Stimulated activated CD4-positive, alpha-beta T cell treated with anti-CD3 and anti-CD28 coated beads, Interleukin-2, amount 100 ng/mL, for 4 hours (primary cell): ENCODE data around the gene GRAMD1A.
"Not testable (repeated sequence)": the region's sequence is repeated elsewhere in the genome, so short reads cannot be mapped to it uniquely, and the experiment has no call there.

Experiments used
- DNase-seq: peaks from one replicate; pipeline ENCODE4 v3.0.0-alpha.2; 2020; ENCODE audit warnings: low read depth

GRAMD1A gene

DNA sequence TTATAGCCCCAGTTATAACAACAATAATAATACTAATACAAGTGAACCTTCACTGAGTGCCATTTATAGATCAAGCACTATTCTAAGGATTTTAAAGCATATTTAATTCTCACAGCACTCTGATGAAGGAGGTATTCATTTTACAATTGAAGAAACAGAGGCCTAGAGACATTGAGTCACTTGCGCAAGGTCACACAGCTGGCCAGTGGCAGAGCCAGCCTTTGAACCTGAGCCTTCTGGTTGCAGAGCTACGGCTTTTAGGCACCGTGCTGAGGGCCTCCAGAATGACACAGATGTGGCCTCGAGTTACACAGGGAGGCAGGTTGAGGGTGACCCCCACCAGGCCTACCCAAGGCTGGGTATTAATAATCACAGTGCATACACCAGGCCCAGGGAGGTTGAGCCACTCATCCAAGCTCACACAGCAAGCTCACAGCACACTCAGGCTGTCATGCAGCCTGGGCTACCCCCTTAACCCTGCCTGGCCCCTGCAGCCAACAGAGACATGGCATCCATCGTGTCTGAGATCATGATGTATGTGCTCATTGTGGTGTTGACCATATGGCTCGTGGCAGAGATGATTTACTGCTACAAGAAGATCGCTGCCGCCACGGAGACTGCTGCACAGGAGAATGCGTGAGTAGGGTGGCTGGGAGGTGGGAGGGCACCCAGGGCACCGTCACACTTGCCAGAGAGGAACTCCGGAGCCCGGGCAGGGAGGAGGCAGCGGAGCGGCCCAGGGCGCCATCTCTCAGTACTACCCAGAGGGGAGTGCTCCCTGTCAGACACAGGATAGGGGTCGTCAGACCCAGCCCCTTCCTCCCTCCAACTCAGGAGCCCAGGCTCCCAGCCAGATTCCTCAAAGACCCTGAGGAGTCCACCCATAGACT, 38.7 kb downstream of the GRAMD1A start:
- no peak for DNase-seq

DNA sequence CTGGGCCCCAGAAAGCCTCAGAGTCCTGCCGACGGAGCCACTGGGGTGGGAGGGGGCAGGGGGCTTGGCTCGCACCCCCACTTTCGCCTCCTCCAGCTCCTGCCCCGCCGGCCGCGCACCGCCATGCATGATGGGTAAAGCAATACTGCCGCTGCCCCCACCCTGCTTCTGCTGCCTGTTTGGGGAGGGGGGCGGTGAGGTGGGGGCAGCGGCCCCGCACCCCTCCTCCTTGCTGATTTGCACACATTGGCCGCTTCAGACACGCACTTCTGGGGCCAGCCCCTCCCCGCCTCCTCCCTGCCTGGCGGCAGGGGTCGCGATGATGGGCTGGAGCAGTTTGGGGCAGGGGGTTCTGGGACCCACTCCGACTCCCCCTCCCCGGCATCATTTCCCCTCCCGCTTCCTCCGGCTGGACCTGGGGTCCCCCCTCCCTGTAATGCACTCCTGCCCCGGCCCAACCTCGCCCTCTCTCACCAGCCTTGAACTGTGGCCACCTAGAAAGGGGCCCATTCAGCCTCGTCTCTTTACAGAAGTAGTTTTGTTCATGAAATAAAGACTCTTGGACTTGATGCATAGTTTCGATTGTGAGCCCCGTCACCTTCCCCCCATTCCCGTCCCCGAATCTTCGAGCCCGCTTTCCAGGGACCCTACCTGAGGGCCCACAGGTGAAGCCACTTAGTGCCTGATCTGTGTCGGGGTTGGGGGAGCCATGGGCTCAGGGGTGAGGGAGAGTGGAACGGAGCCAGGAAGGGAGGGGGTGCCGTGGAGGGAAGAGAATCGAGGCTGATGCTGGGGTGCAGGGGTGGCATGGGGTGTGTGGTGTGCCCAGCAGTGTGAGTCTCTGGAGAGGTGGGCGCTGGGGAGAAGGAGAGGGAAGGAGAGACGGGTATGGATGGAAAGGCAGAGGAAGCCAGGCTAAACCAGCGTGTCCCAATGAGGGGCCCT, 40.0 kb downstream of the GRAMD1A start:
- DNase-seq = no peak

DNA sequence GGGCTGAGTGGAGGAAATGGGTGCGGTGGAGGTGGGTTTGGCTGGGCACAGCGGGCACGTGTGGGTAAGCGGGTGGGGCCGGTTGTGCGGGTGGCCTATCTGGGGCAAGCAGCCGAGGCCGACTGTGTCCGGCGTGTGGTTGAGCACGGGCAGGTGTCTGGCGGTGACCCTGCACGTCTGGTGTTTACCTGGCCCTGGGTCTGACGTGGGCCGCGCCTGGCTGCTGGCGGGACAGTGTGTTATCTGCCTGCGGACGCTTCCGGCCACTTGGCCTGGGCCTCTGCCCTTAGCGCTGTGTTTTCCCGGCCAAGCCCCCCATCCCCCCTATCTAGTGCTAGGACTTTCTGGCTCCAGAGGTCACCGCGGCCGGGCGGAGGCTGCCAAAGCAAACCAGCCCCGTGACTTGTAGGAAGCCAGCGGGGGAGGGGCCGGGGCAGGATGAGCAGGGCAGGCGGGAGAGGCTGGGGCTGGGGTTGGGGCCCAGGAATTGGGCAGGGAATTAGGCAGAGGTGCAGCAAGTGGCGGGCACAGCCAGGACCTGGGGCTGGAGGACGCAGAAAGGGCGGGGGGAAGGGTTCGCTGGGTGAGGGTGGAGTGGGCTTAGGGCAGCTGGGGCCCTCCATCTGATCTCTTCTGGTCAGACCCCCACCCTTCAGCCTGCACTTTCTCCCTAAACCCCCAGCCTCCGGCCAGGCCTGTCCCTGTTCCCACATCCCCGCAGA, 40.9 kb downstream of the GRAMD1A start:
- peak; percentile 16 for DNase-seq

DNA sequence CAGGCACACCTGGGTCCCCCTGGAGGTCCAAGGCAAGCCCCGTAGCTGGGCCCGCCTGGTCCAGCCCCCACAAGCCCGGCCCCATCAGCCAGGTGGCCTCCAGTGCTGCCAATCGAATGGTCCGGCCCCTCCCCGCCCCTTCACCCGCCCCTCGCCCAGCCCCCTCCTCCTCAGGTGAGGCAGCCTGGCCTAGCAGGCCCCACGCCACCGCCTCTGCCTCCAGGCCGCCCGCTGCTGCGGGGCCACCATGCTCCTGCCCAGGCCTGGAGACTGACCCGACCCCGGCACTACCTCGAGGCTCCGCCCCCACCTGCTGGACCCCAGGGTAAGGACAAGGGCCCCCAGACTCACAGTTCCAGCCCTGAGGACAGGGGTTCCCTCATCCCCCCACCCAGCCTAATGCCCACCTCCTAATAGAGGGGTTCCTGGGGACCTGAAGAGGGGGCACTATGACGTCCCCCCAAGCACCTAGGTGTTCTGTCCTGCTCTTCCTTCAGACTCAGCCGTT, 41.5 kb downstream of the GRAMD1A start, which contains the start of gene HPN:
Gene HPN, plus strand, starts transcription at position 174 of the 508 bp plus-strand sequence. CDS start 786 bp downstream, outside the sequence.
- DNase-seq = no peak

DNA sequence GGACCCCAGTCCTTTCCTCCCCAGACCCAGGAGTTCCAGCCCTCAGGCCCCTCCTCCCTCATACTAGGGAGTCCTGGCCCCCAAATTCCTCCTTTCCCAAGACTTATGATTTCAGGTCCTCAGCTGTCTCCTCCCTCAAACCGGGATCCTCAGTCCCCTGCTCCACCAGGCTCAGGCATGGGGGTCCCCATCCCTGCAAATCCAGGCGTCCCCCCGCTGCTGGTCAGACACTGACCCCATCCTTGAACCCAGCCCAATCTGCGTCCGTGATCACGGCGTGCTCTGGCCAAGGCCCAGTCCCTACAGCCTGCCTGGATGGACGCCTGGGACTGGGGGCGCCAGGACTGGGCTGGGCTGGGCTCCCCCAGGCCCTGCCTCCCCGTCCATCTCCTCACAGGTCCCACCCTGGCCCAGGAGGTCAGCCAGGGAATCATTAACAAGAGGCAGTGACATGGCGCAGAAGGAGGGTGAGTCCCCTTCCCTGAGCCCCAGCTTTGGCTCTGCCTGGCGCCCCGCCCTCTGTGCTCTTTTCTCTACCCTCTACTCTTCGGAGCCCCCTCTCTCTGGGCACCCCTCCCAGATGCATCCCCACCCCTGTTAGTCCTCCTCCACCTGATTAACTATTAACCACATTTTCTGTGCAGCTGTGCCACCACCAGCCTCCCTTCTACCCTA, 42.1 kb downstream of the GRAMD1A start:
- DNase-seq = no peak

DNA sequence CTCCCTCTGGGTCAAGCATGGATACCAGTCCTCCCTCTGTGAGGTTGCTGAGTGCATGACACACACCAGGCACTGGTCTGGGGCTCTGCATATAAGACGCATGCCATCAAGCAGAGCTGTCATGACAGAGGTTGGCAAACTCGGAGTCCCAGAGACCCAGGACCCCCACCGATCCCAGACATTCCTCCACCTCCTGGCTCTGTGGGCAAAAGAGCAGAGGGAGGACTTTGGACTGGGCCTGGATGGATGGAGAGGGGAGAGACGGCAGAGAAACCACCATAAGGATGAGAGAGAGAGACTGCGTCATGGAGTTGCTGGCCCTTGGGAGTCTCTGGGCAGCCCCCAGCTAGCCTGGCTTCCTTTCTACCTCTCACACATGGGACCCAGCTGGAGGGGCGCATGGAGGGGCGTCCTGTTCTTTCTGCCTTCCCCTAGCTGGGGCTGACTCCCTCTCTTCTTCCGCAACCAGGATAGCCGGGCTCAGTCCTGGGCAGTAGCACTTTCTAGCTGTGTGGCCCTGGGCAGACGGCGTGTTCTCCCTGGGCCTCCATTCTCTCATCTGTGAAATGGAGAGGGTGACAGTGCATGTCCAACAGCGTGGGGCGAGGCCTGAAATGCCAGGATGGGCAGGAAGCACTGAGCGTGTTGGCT, 43.0 kb downstream of the GRAMD1A start:
- DNase-seq = no peak

DNA sequence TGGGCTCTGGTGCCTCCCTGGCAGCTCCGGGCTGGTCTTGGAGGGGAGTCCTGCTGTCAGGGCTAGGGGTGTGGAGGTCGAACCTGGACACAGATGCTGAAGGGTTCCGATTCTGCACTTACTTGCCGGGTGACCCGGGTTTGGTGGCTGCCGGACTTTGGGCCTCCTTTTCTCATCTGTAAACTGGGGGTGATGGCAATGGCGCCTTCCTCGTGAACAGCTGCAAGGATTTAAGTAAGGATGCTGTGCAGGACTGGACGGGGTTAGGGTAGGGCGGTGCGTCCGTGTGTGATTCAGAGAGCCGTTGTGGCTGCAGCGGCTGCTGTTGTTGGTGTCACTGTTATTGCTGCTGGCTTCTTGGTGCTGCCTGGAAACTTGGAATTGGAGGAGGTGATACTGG, 43.8 kb downstream of the GRAMD1A start:
- no peak for DNase-seq

DNA sequence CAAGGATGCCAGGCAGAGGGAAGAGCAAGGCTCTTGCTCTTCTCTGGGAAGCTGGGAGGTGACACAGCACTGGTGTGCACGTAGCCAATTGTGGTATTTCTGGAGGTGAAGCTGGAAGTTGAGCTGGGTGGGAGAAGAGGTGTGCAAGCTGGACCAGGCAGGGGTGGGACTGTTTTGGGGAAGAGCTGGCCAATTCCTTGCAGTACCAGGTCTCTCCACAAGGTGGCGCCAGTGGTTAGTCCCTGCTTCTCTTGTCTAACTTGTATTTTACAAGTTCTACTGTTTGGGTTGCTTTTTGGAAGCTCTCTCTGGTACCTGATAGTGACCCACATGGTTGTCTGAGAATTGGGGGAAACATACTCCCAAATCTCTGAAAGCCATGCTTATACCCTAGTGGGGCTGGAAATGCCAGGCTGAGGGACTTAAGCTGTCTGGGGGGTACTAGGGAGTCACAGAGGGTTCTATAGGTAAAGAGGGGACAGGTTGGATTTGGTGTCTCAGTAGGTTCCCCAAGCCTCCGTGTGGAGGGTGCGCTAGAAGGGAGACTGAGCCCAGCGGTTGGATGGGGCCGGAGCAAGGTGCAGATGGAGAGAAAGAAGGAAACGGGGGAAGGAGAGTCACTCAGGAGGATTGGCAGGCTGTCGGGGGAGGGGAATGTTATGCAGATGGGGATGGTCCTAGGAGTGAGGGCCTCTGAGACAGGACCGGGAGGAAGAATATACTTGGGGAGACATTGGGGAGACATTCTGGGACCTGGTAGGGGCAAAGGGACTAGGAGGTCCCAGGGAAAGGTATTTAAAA, 44.4 kb downstream of the GRAMD1A start:
- DNase-seq = peak; percentile 28

DNA sequence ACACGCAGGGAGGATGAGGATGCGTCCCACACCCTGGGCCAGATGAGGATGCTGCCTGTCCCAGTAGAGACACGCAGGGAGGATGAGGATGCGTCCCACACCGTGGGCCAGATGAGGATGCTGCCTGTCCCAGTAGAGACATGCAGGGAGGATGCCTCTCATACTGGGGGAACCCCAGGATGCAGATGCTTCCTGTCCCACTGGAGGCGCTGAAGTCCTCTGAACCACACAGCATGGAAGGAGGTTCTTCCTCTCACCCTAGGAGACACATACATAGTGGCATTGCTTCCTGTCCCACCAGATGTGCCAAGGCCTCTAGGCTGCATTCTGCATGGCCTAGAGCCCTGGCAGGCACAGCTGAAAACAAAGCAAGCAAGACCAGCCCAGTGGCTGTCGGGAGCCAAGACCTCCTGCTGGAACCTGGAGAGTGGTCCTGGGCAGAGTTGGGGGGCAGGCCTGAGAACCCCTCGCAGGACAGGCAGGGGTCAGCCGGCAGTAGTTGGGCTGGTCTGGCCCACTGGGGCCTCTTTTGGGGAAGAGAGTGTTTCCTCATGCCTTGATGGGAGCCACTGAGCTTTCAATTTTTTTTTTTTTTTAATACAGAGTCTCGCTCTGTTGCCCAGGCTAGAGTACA, 45.7 kb downstream of the GRAMD1A start:
- no peak for DNase-seq

DNA sequence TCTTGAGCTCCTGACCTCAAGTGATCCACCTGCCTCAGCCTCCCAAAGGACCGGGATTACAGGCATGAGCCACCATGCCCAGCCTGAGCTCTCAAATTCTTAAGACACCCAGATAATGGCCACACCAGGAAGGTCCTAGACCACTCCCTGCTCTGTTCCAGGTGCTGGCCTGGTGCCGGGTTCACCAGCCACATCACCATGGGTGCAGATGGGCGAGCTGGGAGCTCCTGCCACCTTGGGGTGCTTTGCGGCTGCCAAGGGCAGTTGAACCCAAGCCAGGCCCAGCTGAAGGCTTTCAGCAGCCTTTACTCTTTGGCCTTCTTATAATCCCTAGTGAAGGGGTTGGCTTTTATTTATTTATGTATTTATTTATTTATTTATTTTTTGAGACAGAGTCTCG, 46.3 kb downstream of the GRAMD1A start:
- no peak for DNase-seq

DNA sequence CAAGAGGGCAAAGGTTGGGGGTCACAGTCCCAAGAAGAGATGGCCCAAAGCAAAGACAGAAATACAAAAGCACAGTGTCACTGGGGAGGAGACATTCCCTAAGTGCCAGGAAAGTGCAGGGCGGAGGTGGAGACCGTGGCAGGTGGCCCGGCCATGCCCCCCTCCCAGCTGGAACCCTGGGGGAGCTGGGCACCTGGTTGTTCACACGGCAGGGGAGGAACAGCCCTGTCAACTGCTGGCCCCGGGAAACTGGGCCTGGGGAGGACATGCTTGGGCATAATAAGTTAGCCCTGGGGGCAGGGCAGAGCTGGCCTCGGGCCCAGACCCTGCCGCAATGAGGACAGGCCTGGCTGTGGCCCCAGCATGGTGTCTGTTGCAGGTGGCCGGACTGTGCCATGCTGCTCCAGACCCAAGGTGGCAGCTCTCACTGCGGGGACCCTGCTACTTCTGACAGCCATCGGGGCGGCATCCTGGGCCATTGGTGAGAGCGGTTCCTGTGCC, 48.8 kb downstream of the GRAMD1A start:
- DNase-seq = no peak

DNA sequence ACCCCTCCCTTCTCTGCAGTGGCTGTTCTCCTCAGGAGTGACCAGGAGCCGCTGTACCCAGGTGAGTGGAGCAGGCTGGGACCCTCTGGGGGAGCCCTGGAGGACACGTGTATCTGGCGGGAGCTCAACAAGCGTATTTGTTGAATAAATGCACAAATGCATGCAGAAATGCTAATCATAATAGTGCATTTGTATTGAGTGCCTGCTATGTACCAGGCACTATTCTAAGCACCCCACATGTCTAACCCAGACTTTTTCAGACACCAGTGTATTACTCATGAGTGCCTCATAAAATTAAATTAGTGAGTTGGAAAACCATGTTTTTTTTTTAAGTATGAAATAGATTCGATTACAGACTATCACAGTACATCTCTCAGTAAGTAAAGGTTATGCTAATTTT, 49.3 kb downstream of the GRAMD1A start:
- DNase-seq = no peak

DNA sequence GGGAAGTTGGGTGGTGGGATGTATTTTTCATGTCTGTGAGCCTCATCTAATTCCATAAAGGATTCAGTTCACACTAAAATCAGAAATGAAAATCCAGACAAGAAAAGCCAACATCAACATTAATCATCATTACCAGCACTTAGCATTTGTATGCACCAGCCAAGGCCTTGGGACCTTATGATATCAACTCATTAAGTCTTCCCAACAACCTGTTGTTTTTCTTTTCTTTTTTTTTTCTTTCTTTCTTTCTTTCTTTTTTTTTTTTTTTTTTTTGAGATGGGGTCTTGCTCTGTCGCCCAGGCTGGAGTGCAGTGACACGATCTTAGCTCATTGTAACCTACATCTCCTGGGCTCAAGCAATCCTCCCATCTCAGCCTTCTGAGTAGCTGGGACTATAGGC, 50.5 kb downstream of the GRAMD1A start:
- DNase-seq = not testable (repeated sequence)

DNA sequence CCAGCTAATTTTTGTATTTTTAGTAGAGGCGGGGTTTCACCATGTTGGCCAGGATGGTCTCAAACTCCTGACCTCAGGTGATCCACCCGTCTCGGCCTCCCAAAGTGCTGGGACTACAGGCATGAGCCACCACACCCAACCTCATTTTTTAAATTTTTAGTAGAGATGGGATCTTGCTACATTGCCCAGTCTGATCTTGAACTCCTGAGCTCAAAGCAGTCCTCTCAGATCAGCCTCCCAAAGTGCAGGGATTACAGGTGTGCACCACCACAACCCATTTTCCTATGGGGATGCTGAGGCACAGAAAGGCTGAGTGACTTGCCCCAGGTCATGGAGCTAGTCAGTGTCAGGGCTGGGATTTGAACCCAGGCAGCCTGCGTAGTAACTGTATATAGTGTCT, 51.1 kb downstream of the GRAMD1A start:
- DNase-seq = not testable (repeated sequence)

DNA sequence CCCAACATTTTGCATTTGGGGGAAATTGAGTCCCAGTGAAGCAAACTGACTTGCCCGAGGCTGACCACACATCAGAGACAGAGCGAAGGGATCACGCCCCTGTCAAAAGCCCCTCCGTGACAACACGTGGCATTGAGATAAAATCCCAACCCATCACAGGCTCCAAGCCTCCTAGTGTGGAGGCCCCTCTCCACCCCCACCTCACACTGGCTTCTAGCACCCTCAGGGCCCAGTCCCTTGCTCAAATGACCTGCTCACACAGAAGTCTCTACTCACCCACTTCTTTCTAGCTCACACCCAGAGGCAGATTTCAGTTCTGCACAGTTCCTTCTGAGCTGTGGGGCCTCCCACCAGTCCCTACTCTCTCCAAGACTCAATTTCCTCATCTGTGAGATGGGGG, 51.7 kb downstream of the GRAMD1A start:
- no peak for DNase-seq

DNA sequence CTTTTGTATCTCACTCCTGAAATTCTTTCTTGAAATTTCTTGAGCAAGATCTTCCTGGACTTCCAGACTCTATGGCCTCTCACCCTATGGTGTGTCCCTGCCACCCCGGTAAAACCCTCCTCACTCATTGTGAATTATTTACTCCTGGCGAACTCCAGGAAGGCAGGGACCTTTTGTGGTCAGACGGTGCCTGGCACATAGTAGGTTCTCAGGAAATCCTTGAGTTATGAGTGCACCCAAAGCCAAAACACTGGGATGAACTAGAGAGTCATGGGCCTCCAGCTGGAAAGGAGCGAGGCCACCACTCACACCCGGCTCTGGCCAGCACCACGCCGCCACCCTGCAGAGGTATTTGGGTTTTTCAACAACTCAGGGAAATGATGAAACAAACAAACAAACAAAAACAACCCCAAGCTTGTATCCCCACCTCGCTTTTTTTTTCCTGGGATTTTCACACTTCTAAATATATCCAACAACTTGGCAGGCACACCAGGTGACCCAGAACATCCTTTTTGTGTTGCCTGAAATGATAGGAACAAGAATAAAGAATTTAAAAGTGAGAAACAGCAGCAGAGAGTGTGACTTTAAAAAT, 52.6 kb downstream of the GRAMD1A start:
- DNase-seq = no peak

DNA sequence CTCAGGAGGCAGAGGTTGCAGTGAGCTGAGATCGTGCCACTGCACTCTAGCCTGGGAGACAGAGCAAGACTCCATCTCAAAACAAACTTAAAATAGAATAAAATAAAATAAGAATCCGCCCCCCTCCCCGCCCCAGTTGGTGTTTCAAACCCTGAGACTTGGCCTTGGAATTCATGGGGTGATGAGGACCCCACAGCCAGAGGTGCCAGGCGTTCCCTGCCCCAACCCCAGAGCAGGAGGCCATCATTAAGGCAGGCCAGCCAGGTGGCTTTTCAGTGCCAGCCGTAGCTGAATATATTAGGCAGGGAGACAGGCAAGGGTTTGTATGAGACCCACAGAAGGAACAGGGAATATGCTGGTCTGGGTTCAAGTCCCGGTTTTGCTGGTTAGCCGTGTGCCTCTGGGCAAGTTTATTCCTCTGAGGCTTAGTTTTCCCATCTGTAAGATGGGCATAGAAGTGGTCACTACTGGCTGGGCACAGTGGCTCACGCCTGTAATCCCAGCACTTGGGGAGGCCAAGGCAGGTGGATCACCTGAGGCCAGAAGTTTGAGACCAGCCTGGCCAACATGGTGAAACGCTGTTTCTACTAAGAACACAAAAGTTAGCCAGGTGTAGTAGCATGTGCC, 53.7 kb downstream of the GRAMD1A start:
- no peak for DNase-seq

DNA sequence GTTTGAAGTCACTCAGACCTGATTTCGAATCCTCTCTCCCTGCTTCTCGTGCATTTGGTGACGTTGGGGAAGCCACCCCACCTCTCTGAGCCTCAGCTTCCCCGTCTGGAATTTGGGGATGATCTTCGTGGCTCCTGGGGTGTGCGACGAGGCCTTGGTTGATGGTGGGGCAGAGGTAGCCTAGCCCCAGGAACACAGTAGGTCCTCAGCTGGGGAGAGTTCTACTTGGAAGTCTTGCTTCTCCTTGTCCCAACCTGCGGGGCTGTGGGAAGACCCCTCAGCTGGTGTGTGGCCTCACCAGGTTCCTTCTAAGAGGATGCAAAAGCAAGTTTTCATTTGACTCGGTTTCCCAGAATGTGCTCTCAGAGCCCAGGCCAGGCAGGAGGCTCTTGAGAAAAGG, 54.5 kb downstream of the GRAMD1A start:
- DNase-seq = no peak
